Hepatocyte (in vitro differentiated cells): ENCODE results near the gene DNAJB7. TPM values are rescaled to one million over a fixed set of nuclear protein-coding genes. Genes with fewer than 3 reads are reported as not detected.

Experiments
- DNase-seq: peaks from one replicate; pipeline ENCODE4 v3.0.0-alpha.2; 2016; ENCODE audit warnings: low spot score
- H2AFZ ChIP-seq: fragments of 200-600 bp; sonication (generic); 2 replicates; pipeline ENCODE4 v1.6.0; 2016; ENCODE audit warnings: antibody characterized with exemption, mild to moderate bottlenecking
- H3K27ac ChIP-seq: fragments of 200-600 bp; sonication (generic); 2 replicates; pipeline ENCODE4 v1.5.1; 2016; ENCODE audit warnings: mild to moderate bottlenecking
- H3K27me3 ChIP-seq: fragments of 200-600 bp; sonication (generic); 2 replicates; pipeline ENCODE4 v1.6.1; 2016
- H3K36me3 ChIP-seq: fragments of 200-600 bp; sonication (generic); replicated peaks from 2 replicates; pipeline ENCODE4 v1.5.1; 2016; ENCODE audit warnings: low read depth; ENCODE audit not compliant: insufficient read depth
- H3K4me1 ChIP-seq: fragments of 200-600 bp; sonication (generic); 2 replicates; pipeline ENCODE4 v1.5.1; 2016; ENCODE audit warnings: mild to moderate bottlenecking, moderate library complexity; ENCODE audit not compliant: insufficient read depth
- H3K4me2 ChIP-seq: fragments of 200-600 bp; sonication (generic); 2 replicates; pipeline ENCODE4 v1.6.0; 2016
- H3K4me3 ChIP-seq: fragments of 200-600 bp; sonication (generic); 2 replicates; pipeline ENCODE4 v1.5.1; 2016; ENCODE audit warnings: mild to moderate bottlenecking
- H3K79me2 ChIP-seq: fragments of 200-600 bp; sonication (generic); 2 replicates; pipeline ENCODE4 v1.6.0; 2017; ENCODE audit warnings: mild to moderate bottlenecking
- H3K9me2 ChIP-seq: fragments of 200-600 bp; sonication (generic); replicated peaks from 2 replicates; pipeline ENCODE4 v1.6.0; 2017; ENCODE audit warnings: mild to moderate bottlenecking; ENCODE audit not compliant: insufficient read depth
- H3K9me3 ChIP-seq: fragments of 200-600 bp; sonication (generic); 2 replicates; pipeline ENCODE4 v1.5.1; 2016; ENCODE audit warnings: low read depth, mild to moderate bottlenecking
- H4K20me1 ChIP-seq: fragments of 200-600 bp; sonication (generic); 2 replicates; pipeline ENCODE4 v1.6.0; 2016; ENCODE audit warnings: mild to moderate bottlenecking; ENCODE audit not compliant: insufficient read depth, poor library complexity, severe bottlenecking
- CTCF ChIP-seq: fragments of 200-600 bp; sonication (generic); IDR thresholded peaks from 2 replicates; pipeline ENCODE4 v1.5.1; 2016; ENCODE audit warnings: antibody characterized with exemption, mild to moderate bottlenecking; ENCODE audit not compliant: poor library complexity
- EZH2 ChIP-seq: fragments of 200-600 bp; sonication (generic); IDR thresholded peaks from 2 replicates; pipeline ENCODE4 v1.6.1; 2016; ENCODE audit warnings: antibody characterized with exemption, mild to moderate bottlenecking, borderline replicate concordance
- EZH2phosphoT487 ChIP-seq: fragments of 200-600 bp; sonication (generic); IDR thresholded peaks from one replicate; pipeline ENCODE4 v1.6.1; 2018; ENCODE audit warnings: antibody characterized with exemption, mild to moderate bottlenecking, low read depth, moderate library complexity; ENCODE audit not compliant: unreplicated experiment, severe bottlenecking
- WGBS: methylation state at CpG from one replicate; pipeline ENCODE4 v1.1.6; 2016; ENCODE audit warnings: low lambda C conversion rate; ENCODE audit errors: missing lambda C conversion rate; 5-methylcytosine and 5-hydroxymethylcytosine counted together
- polyA plus RNA-seq: library from polyadenylated mRNA; unstranded; fragments of >200 nt; fragmentation: Nextera tagmentation; extraction: Ambion mirVana; gene quantifications from 2 replicates; pipeline ENCODE4 v1.2.1, GENCODE V29; 2016
- total RNA-seq: library from RNA; depleted of rRNA; stranded (reverse); fragments of >200 nt; gene quantifications from 2 replicates; pipeline ENCODE4 v1.2.3, GENCODE V29; 2014

Gene DNAJB7
- total and polyA plus RNA-seq, 2 experiments from 2014 or later, result 0.66 TPM; not detected in 1

GRCh38 chr22:40844951-40845350 lies 17.0 kb downstream of the DNAJB7 start:
- DNase-seq, result no peak
- no peak overlapping the region for H2AFZ ChIP-seq
- H3K4me3 ChIP-seq, result no peak overlapping the region
- no peaks in the 10 kb centered on the region for H3K4me1 ChIP-seq
- peaks cover 24% of the 10 kb centered on the region for H4K20me1 ChIP-seq
- peaks cover 98% of the 10 kb centered on the region for H3K79me2 ChIP-seq
- no peaks in the 10 kb centered on the region for H3K27me3 ChIP-seq
- TF ChIP-seq CTCF, result no peak
- no peak for TF ChIP-seq EZH2phosphoT487
- TF ChIP-seq EZH2, result no peak
- no peaks in the 10 kb centered on the region for H3K9me2 ChIP-seq
- H3K36me3 ChIP-seq, result no peaks in the 10 kb centered on the region
- WGBS, result 99% methylated on average over 3 of the region's 3 CpGs
- H3K9me3 ChIP-seq, result no peaks in the 10 kb centered on the region
- no peak overlapping the region for H3K4me2 ChIP-seq
- H3K27ac ChIP-seq, result no peak overlapping the region

GRCh38 chr22:40838486-40838885 lies 23.4 kb downstream of the DNAJB7 start:
- Histone ChIP-seq H3K4me1 (no peaks in the 10 kb centered on the region), H3K27ac (no peak overlapping the region), H3K27me3 (no peaks in the 10 kb centered on the region), H2AFZ (no peak overlapping the region), H3K4me2 (no peak overlapping the region), H3K9me3 (no peaks in the 10 kb centered on the region), H4K20me1 (peaks cover 25% of the 10 kb centered on the region), H3K4me3 (no peak overlapping the region), H3K9me2 (no peaks in the 10 kb centered on the region), H3K79me2 (peaks cover 79% of the 10 kb centered on the region), H3K36me3 (no peaks in the 10 kb centered on the region)
- DNase-seq, result no peak
- 81% methylated on average over 3 of the region's 3 CpGs for WGBS
- TF ChIP-seq CTCF, result no peak
- TF ChIP-seq EZH2, result no peak
- no peak for TF ChIP-seq EZH2phosphoT487

GRCh38 chr22:40834619-40835018 lies 27.3 kb downstream of the DNAJB7 start:
- H3K9me3 ChIP-seq, result no peaks in the 10 kb centered on the region
- no peak overlapping the region for H3K4me2 ChIP-seq
- 89% methylated on average over 3 of the region's 3 CpGs for WGBS
- no peaks in the 10 kb centered on the region for H3K27me3 ChIP-seq
- H3K79me2 ChIP-seq, result peaks cover 64% of the 10 kb centered on the region
- no peaks in the 10 kb centered on the region for H3K9me2 ChIP-seq
- DNase-seq, result no peak
- H3K36me3 ChIP-seq, result peaks cover 9% of the 10 kb centered on the region
- no peak overlapping the region for H2AFZ ChIP-seq
- H3K4me3 ChIP-seq, result no peak overlapping the region
- no peak overlapping the region for H3K27ac ChIP-seq
- no peaks in the 10 kb centered on the region for H3K4me1 ChIP-seq
- TF ChIP-seq EZH2, result no peak
- H4K20me1 ChIP-seq, result peaks cover 5% of the 10 kb centered on the region

GRCh38 chr22:40829131-40829530 lies 32.8 kb downstream of the DNAJB7 start:
- Histone ChIP-seq H3K4me2 (no peak overlapping the region), H3K27me3 (no peaks in the 10 kb centered on the region), H3K4me3 (no peak overlapping the region), H3K9me3 (no peaks in the 10 kb centered on the region), H4K20me1 (no peaks in the 10 kb centered on the region), H3K27ac (no peak overlapping the region), H3K79me2 (peaks cover 26% of the 10 kb centered on the region), H3K9me2 (no peaks in the 10 kb centered on the region), H3K4me1 (no peaks in the 10 kb centered on the region), H2AFZ (no peak overlapping the region), H3K36me3 (peaks cover 9% of the 10 kb centered on the region)
- DNase-seq, result no peak
- WGBS, result 80% methylated on average over 6 of the region's 6 CpGs
- TF ChIP-seq EZH2phosphoT487, result no peak
- no peak for TF ChIP-seq EZH2
- no peak for TF ChIP-seq CTCF
